ENCODE data around the gene MED23. TPM values are rescaled to one million over a fixed set of nuclear protein-coding genes. Genes with fewer than 3 reads are reported as not detected.

Gene MED23
- total RNA-seq, 1 donor from 2014 or later = 38.8 TPM

GRCh38 chr6:131597446-131597845 lies 30.6 kb downstream of the MED23 start:
- TF ChIP-seq CTCF (IDR thresholded peaks at IDR 0.05; ENCODE audit: partially characterized antibody, unreplicated experiment) = peak; percentile 21
- no peaks in the 10 kb centered on the region for H3K4me1 Mint-ChIP-seq (ENCODE audit: low read depth, unreplicated experiment)
- no peaks in the 10 kb centered on the region for H3K27me3 Mint-ChIP-seq (ENCODE audit: unreplicated experiment)
- no peak for DNase-seq
- no peak overlapping the region for H3K4me3 Mint-ChIP-seq (ENCODE audit: unreplicated experiment)
- no peaks in the 10 kb centered on the region for H3K9me3 Mint-ChIP-seq (ENCODE audit: unreplicated experiment)
- H3K27ac Mint-ChIP-seq (ENCODE audit: unreplicated experiment) = no peak overlapping the region
- peaks cover 5% of the 10 kb centered on the region for H3K36me3 Mint-ChIP-seq (ENCODE audit: unreplicated experiment)

- Mint-ChIP-seq H3K36me3 (ENCODE audit: unreplicated experiment) (peaks cover 5% of the 10 kb centered on the region), H3K4me3 (ENCODE audit: unreplicated experiment) (no peak overlapping the region), H3K27me3 (ENCODE audit: unreplicated experiment) (no peaks in the 10 kb centered on the region), H3K9me3 (ENCODE audit: unreplicated experiment) (no peaks in the 10 kb centered on the region), H3K4me1 (ENCODE audit: low read depth, unreplicated experiment) (no peaks in the 10 kb centered on the region), H3K27ac (ENCODE audit: unreplicated experiment) (no peak overlapping the region)
- no peak for TF ChIP-seq CTCF (IDR thresholded peaks at IDR 0.05; ENCODE audit: partially characterized antibody, unreplicated experiment)
- no peak for DNase-seq
These were observed 34.0 kb downstream of the MED23 start for GRCh38 chr6:131594074-131594473.

- no peaks in the 10 kb centered on the region for H3K4me1 Mint-ChIP-seq (ENCODE audit: low read depth, unreplicated experiment)
- H3K36me3 Mint-ChIP-seq (ENCODE audit: unreplicated experiment) = peaks cover 5% of the 10 kb centered on the region
These were observed 35.1 kb downstream of the MED23 start for GRCh38 chr6:131592935-131593334.

GRCh38 chr6:131588643-131589042 lies 39.4 kb downstream of the MED23 start:
- Mint-ChIP-seq H3K4me3 (ENCODE audit: unreplicated experiment) (no peak overlapping the region), H3K36me3 (ENCODE audit: unreplicated experiment) (no peaks in the 10 kb centered on the region), H3K4me1 (ENCODE audit: low read depth, unreplicated experiment) (no peaks in the 10 kb centered on the region), H3K9me3 (ENCODE audit: unreplicated experiment) (no peaks in the 10 kb centered on the region), H3K27me3 (ENCODE audit: unreplicated experiment) (no peaks in the 10 kb centered on the region), H3K27ac (ENCODE audit: unreplicated experiment) (no peak overlapping the region)
- TF ChIP-seq CTCF (IDR thresholded peaks at IDR 0.05; ENCODE audit: partially characterized antibody, unreplicated experiment) = no peak
- no peak for DNase-seq

More at GRCh38 chr6:131592935-131593334, 35.1 kb downstream of the MED23 start:
- no peak for TF ChIP-seq CTCF (IDR thresholded peaks at IDR 0.05; ENCODE audit: partially characterized antibody, unreplicated experiment)
- DNase-seq = no peak
- no peaks in the 10 kb centered on the region for H3K27me3 Mint-ChIP-seq (ENCODE audit: unreplicated experiment)
- H3K9me3 Mint-ChIP-seq (ENCODE audit: unreplicated experiment) = no peaks in the 10 kb centered on the region
- no peak overlapping the region for H3K4me3 Mint-ChIP-seq (ENCODE audit: unreplicated experiment)
- H3K27ac Mint-ChIP-seq (ENCODE audit: unreplicated experiment) = no peak overlapping the region

- Mint-ChIP-seq H3K9me3 (ENCODE audit: unreplicated experiment) (no peaks in the 10 kb centered on the region), H3K4me3 (ENCODE audit: unreplicated experiment) (no peak overlapping the region), H3K27ac (ENCODE audit: unreplicated experiment) (no peak overlapping the region), H3K36me3 (ENCODE audit: unreplicated experiment) (no peaks in the 10 kb centered on the region), H3K4me1 (ENCODE audit: low read depth, unreplicated experiment) (no peaks in the 10 kb centered on the region), H3K27me3 (ENCODE audit: unreplicated experiment) (no peaks in the 10 kb centered on the region)
- DNase-seq = no peak
- TF ChIP-seq CTCF (IDR thresholded peaks at IDR 0.05; ENCODE audit: partially characterized antibody, unreplicated experiment) = no peak
These were observed 40.1 kb downstream of the MED23 start for GRCh38 chr6:131587909-131588308.

Measured in glutamatergic neuron (in vitro differentiated cells).